Kidney (tissue), 14 donors: Measurements from ENCODE around the gene CBS. TPM values are rescaled to one million over a fixed set of nuclear protein-coding genes. Genes with fewer than 3 reads are reported as not detected.
"Not testable (repeated sequence)": the region's sequence is repeated elsewhere in the genome, so short reads cannot be mapped to it uniquely, and the experiment has no call there.

Experiments
- DNase-seq, 5 donors: peaks; one replicate each; pipeline ENCODE4 v3.0.0-alpha.2; 2013 to 2020
- FAIRE-seq: peaks from 2 replicates; lab custom pipeline; 2012; peaks lifted over from hg19 to GRCh38; lab: Jason Lieb, UNC
- H3K27ac ChIP-seq, 2 donors: one replicate each; pipeline ENCODE4 v1.7.0; 2013; ENCODE audit warnings: low read depth in 2 of 2, low read length in 2 of 2, inconsistent platforms in 1 of 2
- H3K27me3 ChIP-seq: one replicate; pipeline ENCODE4 v1.7.1; 2013; ENCODE audit warnings: low read length, inconsistent platforms; ENCODE audit not compliant: control insufficient read depth, insufficient read depth
- H3K36me3 ChIP-seq, 3 donors: one replicate each; pipeline versions ENCODE4 v1.7.0 to v1.7.1; 2013; ENCODE audit warnings: low read length in 3 of 3, control low read depth in 1 of 3, inconsistent platforms in 1 of 3; ENCODE audit not compliant: insufficient read depth in 3 of 3, control insufficient read depth in 2 of 3
- H3K4me1 ChIP-seq, 3 donors: one replicate each; pipeline versions ENCODE4 v1.7.0 to v1.7.1; 2013; ENCODE audit warnings: low read length in 3 of 3, inconsistent platforms in 1 of 3, low read depth in 1 of 3; ENCODE audit not compliant: control insufficient read depth in 2 of 3, insufficient read depth in 2 of 3
- H3K4me3 ChIP-seq, 3 donors: one replicate each; pipeline versions ENCODE4 v1.7.0 to v1.8.1; 2013; ENCODE audit warnings: low read length in 3 of 3, control low read depth in 1 of 3, inconsistent platforms in 1 of 3
- H3K9ac ChIP-seq, 3 donors: one replicate each; pipeline versions ENCODE4 v1.7.0 to v1.7.1; 2013; ENCODE audit warnings: low read length in 3 of 3, control low read depth in 1 of 3, inconsistent platforms in 1 of 3
- H3K9me3 ChIP-seq, 3 donors: one replicate each; pipeline versions ENCODE4 v1.7.0 to v1.7.1; 2013; ENCODE audit warnings: low read length in 3 of 3, control low read depth in 1 of 3, inconsistent platforms in 1 of 3; ENCODE audit not compliant: control insufficient read depth in 2 of 3, insufficient read depth in 1 of 3
- intact Hi-C: fragments of 100-400 bp; cut with DNase I; formaldehyde crosslinking; loops from one replicate; pipeline ENCODE4 v1.11.1; 2022
- polyA plus RNA-seq: library from polyadenylated mRNA; stranded (reverse); fragments of 350-450 nt; fragmentation: Illumina TruSeq; extraction: RNeasy Lipid Tissue Mini Kit (QIAGEN cat#74804); gene quantifications from one replicate; pipeline ENCODE4 v1.2.3, GENCODE V29; 2014; ENCODE audit warnings: low read depth, low replicate concordance; ENCODE audit not compliant: insufficient read depth
- total RNA-seq: library from RNA; stranded (reverse); fragmentation: NEBNext Ultra II Directional; extraction: Animal tissue kit (Norgen Biotek cat#: 25700); gene quantifications from one replicate; pipeline ENCODE4 v1.2.1, GENCODE V29; 2021
- TF ChIP-seq, protein P1 (sequence below): IDR thresholded peaks from 3 replicates; pipeline ENCODE4 v1.5.1; 2012; ENCODE audit warnings: mild to moderate bottlenecking, moderate library complexity, borderline replicate concordance; ENCODE audit not compliant: insufficient read depth; ENCODE audit errors: extremely low read depth
- donor health status: control.
- donor health status: control.
- donor health status: control.
- donor health status: control.
- donor health status: control.
- donor health status: DM: yes; HTN: yes; CAD: no.
- donor health status: Normal renal cell carcinoma (clear cell type).

CBS gene
- total and polyA plus RNA-seq, 2 donors from 2014 or later, result 6.4 to 32.1 TPM

DNA sequence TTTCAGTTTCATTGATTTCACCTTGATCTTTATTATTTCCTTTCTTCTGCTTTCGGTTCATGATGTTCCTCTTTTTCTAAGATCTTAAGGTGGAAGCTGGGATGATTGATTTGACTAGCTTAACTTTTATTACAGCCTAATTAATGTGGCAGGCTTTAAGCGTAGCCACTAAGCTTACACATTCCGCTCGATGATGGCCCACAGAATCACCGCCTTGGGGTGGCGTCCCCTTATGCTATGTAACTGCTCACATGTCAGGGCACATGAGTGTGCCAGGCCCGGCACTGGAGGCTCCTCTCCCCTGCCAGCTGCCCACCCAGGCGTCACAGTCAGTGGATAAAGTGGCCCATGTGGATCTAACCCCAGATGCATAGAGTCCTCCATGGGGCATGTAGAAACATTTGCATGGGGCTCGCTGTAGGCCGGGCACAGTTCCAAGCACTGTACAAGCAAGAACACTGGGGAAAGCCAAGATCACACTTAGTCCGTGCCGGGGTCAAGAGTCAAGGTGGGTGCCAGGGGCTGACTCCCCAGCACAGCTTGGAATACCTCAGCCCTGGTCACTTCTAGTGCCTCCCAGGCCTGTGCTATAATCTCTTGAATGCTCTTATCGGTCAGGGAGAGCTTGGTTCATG is 59.6 kb downstream of the CBS start:
- Histone ChIP-seq H3K9me3 (no peaks in the 10 kb centered on the region), H3K4me1 (no peaks in the 10 kb centered on the region), H3K9ac (no peak overlapping the region), H3K27me3 (no peaks in the 10 kb centered on the region), H3K27ac (no peak overlapping the region), H3K36me3 (peaks cover 4 to 40% (median 26%) of the 10 kb centered on the region in 3 donors), H3K4me3 (no peak overlapping the region)
- TF ChIP-seq, protein P1, sequence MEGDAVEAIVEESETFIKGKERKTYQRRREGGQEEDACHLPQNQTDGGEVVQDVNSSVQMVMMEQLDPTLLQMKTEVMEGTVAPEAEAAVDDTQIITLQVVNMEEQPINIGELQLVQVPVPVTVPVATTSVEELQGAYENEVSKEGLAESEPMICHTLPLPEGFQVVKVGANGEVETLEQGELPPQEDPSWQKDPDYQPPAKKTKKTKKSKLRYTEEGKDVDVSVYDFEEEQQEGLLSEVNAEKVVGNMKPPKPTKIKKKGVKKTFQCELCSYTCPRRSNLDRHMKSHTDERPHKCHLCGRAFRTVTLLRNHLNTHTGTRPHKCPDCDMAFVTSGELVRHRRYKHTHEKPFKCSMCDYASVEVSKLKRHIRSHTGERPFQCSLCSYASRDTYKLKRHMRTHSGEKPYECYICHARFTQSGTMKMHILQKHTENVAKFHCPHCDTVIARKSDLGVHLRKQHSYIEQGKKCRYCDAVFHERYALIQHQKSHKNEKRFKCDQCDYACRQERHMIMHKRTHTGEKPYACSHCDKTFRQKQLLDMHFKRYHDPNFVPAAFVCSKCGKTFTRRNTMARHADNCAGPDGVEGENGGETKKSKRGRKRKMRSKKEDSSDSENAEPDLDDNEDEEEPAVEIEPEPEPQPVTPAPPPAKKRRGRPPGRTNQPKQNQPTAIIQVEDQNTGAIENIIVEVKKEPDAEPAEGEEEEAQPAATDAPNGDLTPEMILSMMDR, result no peak
- FAIRE-seq (no peak), DNase-seq (no peak)
- intact Hi-C loops, result no loop called here

GRCh38 chr21:43012596-43012995 is 63.0 kb downstream of the CBS start:
- DNase-seq, result no peak
- intact Hi-C loops, result no loop called here

GRCh38 chr21:43006874-43007208 is 68.8 kb downstream of the CBS start:
- TF ChIP-seq, protein P1, result no peak
- peaks cover 4 to 13% (median 9%) of the 10 kb centered on the region in 3 donors for H3K36me3 ChIP-seq
- H3K4me3 ChIP-seq, result no peak overlapping the region
- H3K27me3 ChIP-seq, result no peaks in the 10 kb centered on the region
- intact Hi-C loops, result no loop called here
- no peaks in the 10 kb centered on the region for H3K9me3 ChIP-seq
- DNase-seq (peak in 1 of 5 donors; percentile 28), FAIRE-seq (no peak)
- peaks cover 0 to 3% (median 3%) of the 10 kb centered on the region in 3 donors for H3K4me1 ChIP-seq
- no peak overlapping the region for H3K9ac ChIP-seq
- H3K27ac ChIP-seq, result no peak overlapping the region

More at GRCh38 chr21:43012596-43012995, 63.0 kb downstream of the CBS start:
- Histone ChIP-seq H3K9ac (no peak overlapping the region), H3K4me1 (no peaks in the 10 kb centered on the region), H3K4me3 (no peak overlapping the region), H3K36me3 (peaks cover 6 to 36% (median 27%) of the 10 kb centered on the region in 3 donors), H3K27ac (no peak overlapping the region), H3K27me3 (no peaks in the 10 kb centered on the region), H3K9me3 (no peaks in the 10 kb centered on the region)
- TF ChIP-seq, protein P1, result no peak
- FAIRE-seq, result no peak

GRCh38 chr21:43006051-43006873 is 69.4 kb downstream of the CBS start:
- H3K4me3 ChIP-seq, FAIRE-seq, H3K27me3 ChIP-seq, H3K9me3 ChIP-seq, intact Hi-C loops, H3K27ac ChIP-seq, H3K36me3 ChIP-seq, H3K4me1 ChIP-seq, H3K9ac ChIP-seq: not testable (repeated sequence)
- DNase-seq, result peak in 2 of 5 donors; percentile 21 to 31
